PC-9 (cell line): ENCODE results near the gene IWS1. TPM values are rescaled to one million over a fixed set of nuclear protein-coding genes. Genes with fewer than 3 reads are reported as not detected.

Experiments
- BruUV-seq: library from RNA; stranded (reverse); fragments of 400-500 nt; replicated peaks from 2 replicates; lab custom pipeline; 2021; lab: Mats Ljungman, UMichigan
- CTCF ChIA-PET: fragments of 300-600 bp; sonication (Branson Sonifier 250); formaldehyde crosslinking; loops from one replicate; lab custom pipeline; 2022; ENCODE audit warnings: antibody characterized with exemption; lab: Charles Lee
- POLR2A ChIA-PET: fragments of 300-600 bp; sonication (Branson Sonifier 250); formaldehyde crosslinking; loops from one replicate; lab custom pipeline; 2022; ENCODE audit warnings: antibody characterized with exemption; ENCODE audit not compliant: unreplicated experiment; lab: Charles Lee
- DNase-seq, 2 experiments: peaks; one replicate each; pipeline versions ENCODE4 v3.0.0 to v3.0.0-alpha.2; 2015 to 2022; ENCODE audit warnings: mixed read lengths in 1 of 2
- H2AFZ ChIP-seq: fragments of 200-600 bp; sonication (generic); 2 replicates; pipeline ENCODE4 v1.8.1; 2017; ENCODE audit warnings: antibody characterized with exemption
- H3F3A ChIP-seq: fragments of 200-600 bp; sonication (generic); 2 replicates; pipeline ENCODE4 v1.8.1; 2017; ENCODE audit warnings: antibody characterized with exemption, mild to moderate bottlenecking, low read depth; ENCODE audit not compliant: insufficient read depth
- H3K27ac ChIP-seq: fragments of 200-600 bp; sonication (generic); 2 replicates; pipeline ENCODE4 v1.6.1; 2016; ENCODE audit warnings: mixed run types
- H3K27me3 ChIP-seq: fragments of 200-600 bp; sonication (generic); 2 replicates; pipeline ENCODE4 v1.6.1; 2016; ENCODE audit warnings: low read depth, mixed run types; ENCODE audit not compliant: insufficient read depth
- H3K36me3 ChIP-seq: fragments of 200-600 bp; sonication (generic); 2 replicates; pipeline ENCODE4 v1.6.1; 2016; ENCODE audit warnings: low read depth, mixed run types
- H3K4me1 ChIP-seq: fragments of 200-600 bp; sonication (generic); replicated peaks from 2 replicates; pipeline ENCODE4 v1.6.1; 2016; ENCODE audit warnings: mixed run types; ENCODE audit not compliant: insufficient read depth
- H3K4me2 ChIP-seq: fragments of 200-600 bp; sonication (generic); 2 replicates; pipeline ENCODE4 v1.6.1; 2017; ENCODE audit warnings: mixed run types
- H3K4me3 ChIP-seq: fragments of 200-600 bp; sonication (generic); 2 replicates; pipeline ENCODE4 v1.6.1; 2016; ENCODE audit warnings: mixed run types
- H3K79me2 ChIP-seq: fragments of 200-600 bp; sonication (generic); 2 replicates; pipeline ENCODE4 v1.6.1; 2017; ENCODE audit warnings: low read depth, mixed run types
- H3K9me2 ChIP-seq: fragments of 200-600 bp; sonication (generic); 2 replicates; pipeline ENCODE4 v1.8.1; 2017; ENCODE audit warnings: mild to moderate bottlenecking; ENCODE audit not compliant: insufficient read depth
- H3K9me3 ChIP-seq: fragments of 200-600 bp; sonication (generic); 2 replicates; pipeline ENCODE4 v1.8.1; 2016; ENCODE audit warnings: low read depth; ENCODE audit not compliant: insufficient read depth
- H4K20me1 ChIP-seq: fragments of 200-600 bp; sonication (generic); 2 replicates; pipeline ENCODE4 v1.8.1; 2017; ENCODE audit not compliant: insufficient read depth
- CTCF ChIP-seq: fragments of 200-600 bp; sonication (generic); conservative IDR thresholded peaks from 2 replicates; pipeline ENCODE4 v1.6.1; 2017; ENCODE audit warnings: mixed run types, antibody characterized with exemption, mild to moderate bottlenecking, moderate library complexity
- EZH2 ChIP-seq: fragments of 200-600 bp; sonication (generic); IDR thresholded peaks from 2 replicates; pipeline ENCODE4 v1.8.0; 2017; ENCODE audit warnings: antibody characterized with exemption, low read depth
- intact Hi-C: fragments of 100-400 bp; cut with micrococcal nuclease; formaldehyde crosslinking; loops from one replicate; pipeline ENCODE4 v1.10.0; 2022; ENCODE audit not compliant: unreplicated experiment
- total RNA-seq: library from RNA; stranded (reverse); gene quantifications from 2 replicates; pipeline ENCODE4 v1.2.3, GENCODE V29; 2021

The IWS1 gene
- total RNA-seq, 1 experiment from 2014 or later, result 47.3 TPM

- Histone ChIP-seq H3K27me3 (peaks cover 55% of the 10 kb centered on the region), H3K79me2 (no peaks in the 10 kb centered on the region), H3K4me3 (no peak overlapping the region), H3K36me3 (no peaks in the 10 kb centered on the region), H3F3A (no peaks in the 10 kb centered on the region), H4K20me1 (no peaks in the 10 kb centered on the region), H3K27ac (no peak overlapping the region), H3K9me3 (no peaks in the 10 kb centered on the region; the same call in 1 of the 2 replicates), H2AFZ (no peak overlapping the region), H3K4me1 (no peaks in the 10 kb centered on the region), H3K4me2 (no peak overlapping the region), H3K9me2 (no peaks in the 10 kb centered on the region)
- no TSS peak for BruUV-seq
- TF ChIP-seq CTCF, result no peak
- no peak for TF ChIP-seq EZH2
- CTCF ChIA-PET, result interaction anchor here (0.7 kb wide), 1 partner anchor 29 kb away, joined by 3 read pairs; no protein-coding TSS in a partner anchor
- DNase-seq, result no peak
- intact Hi-C loops, result no loop called here
- POLR2A ChIA-PET, result no interaction called here
Observed at GRCh38 chr2:127561371-127561770, 35.1 kb upstream of the IWS1 start.

GRCh38 chr2:127560931-127561280 lies 34.6 kb upstream of the IWS1 start:
- TF ChIP-seq CTCF (no peak), EZH2 (no peak)
- H3K4me3 ChIP-seq, result no peak overlapping the region
- no peaks in the 10 kb centered on the region for H3K36me3 ChIP-seq
- no peaks in the 10 kb centered on the region for H3K4me1 ChIP-seq
- no peak overlapping the region for H2AFZ ChIP-seq
- DNase-seq, result peak in 1 of 2 experiments; percentile 27
- no peak overlapping the region for H3K27ac ChIP-seq
- no peaks in the 10 kb centered on the region for H4K20me1 ChIP-seq
- peaks cover 60% of the 10 kb centered on the region for H3K27me3 ChIP-seq
- no peak overlapping the region for H3K4me2 ChIP-seq
- H3F3A ChIP-seq, result no peaks in the 10 kb centered on the region
- no TSS peak for BruUV-seq
- no peaks in the 10 kb centered on the region for H3K79me2 ChIP-seq
- H3K9me2 ChIP-seq, result no peaks in the 10 kb centered on the region
- CTCF ChIA-PET, result no interaction called here
- intact Hi-C loops, result no loop called here
- POLR2A ChIA-PET, result no interaction called here
- no peaks in the 10 kb centered on the region; the same call in 1 of the 2 replicates for H3K9me3 ChIP-seq

GRCh38 chr2:127560201-127560930 lies 34.1 kb upstream of the IWS1 start:
- H3F3A ChIP-seq, result no peaks in the 10 kb centered on the region
- no peaks in the 10 kb centered on the region for H3K4me1 ChIP-seq
- TF ChIP-seq EZH2, result no peak
- TF ChIP-seq CTCF, result no peak
- BruUV-seq, result no TSS peak
- no peaks in the 10 kb centered on the region for H3K79me2 ChIP-seq
- no peak overlapping the region for H3K4me2 ChIP-seq
- H3K9me3 ChIP-seq, result no peaks in the 10 kb centered on the region; the same call in 1 of the 2 replicates
- no peaks in the 10 kb centered on the region for H3K9me2 ChIP-seq
- no peak overlapping the region for H3K4me3 ChIP-seq
- H2AFZ ChIP-seq, result no peak overlapping the region
- H3K27ac ChIP-seq, result no peak overlapping the region
- H3K36me3 ChIP-seq, result no peaks in the 10 kb centered on the region
- no peaks in the 10 kb centered on the region for H4K20me1 ChIP-seq
- ChIA-PET CTCF (no interaction called here), POLR2A (interaction anchor here (0.9 kb wide), 1 partner anchor 393 kb away, joined by 8 read pairs; no protein-coding TSS in a partner anchor)
- DNase-seq, result peak in 1 of 2 experiments; percentile 28
- intact Hi-C loops, result no loop called here
- peaks cover 66% of the 10 kb centered on the region for H3K27me3 ChIP-seq
